ENCODE results near the gene LIMS1.
"Not testable (repeated sequence)": the region's sequence is repeated elsewhere in the genome, so short reads cannot be mapped to it uniquely, and the experiment has no call there.

LIMS1 gene

GRCh38 chr2:108552566-108552965, 18.3 kb downstream of the LIMS1 start:
- DNase-seq (ENCODE audit: low spot score), result no peak

GRCh38 chr2:108553209-108553919, 19.1 kb downstream of the LIMS1 start:
- no peak for DNase-seq (ENCODE audit: low spot score)

DNA sequence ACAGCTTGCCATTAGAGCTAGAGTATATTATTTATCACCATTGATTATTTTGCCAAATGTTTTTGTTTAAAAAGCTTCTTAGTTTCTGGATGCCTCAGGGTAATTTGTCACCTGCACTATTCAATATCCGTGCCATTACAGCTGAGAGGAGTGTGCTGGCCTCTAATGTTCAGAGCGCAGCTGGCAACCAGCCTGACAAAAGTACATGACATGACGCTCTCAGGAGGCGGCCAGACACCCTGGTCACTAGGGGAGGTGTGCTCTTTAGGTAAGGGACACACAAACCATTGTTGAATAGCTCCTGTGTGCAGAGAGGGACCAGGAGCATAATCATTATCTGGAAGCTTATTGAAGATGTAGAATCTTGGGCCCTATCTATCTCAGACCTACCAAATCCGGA, 20.3 kb downstream of the LIMS1 start:
- no peak for DNase-seq (ENCODE audit: low spot score)

DNA sequence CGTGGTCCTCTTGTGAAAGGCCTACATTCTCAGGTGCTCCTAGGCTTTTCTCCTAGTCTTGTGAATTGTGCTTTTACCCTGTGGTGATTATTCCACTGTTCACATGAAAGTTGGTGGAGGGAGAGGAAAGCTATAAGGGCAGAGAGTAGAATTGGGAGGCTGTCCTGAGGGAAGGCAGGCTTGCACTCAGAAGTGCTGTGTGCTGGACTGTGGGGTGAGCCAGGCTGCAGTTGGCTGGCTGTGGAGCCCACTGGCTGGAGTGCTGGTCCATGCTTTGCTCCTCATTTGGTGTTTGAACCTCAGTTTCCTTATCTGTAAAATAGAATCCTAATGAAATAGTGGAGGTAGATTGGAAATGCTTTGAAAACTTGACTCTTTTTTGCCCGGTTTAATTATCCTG, 21.3 kb downstream of the LIMS1 start:
- DNase-seq (ENCODE audit: low spot score), result no peak

- not testable (repeated sequence) for DNase-seq (ENCODE audit: low spot score)
Observed at GRCh38 chr2:108556581-108556980, 22.3 kb downstream of the LIMS1 start.

- DNase-seq (ENCODE audit: low spot score), result no peak
Observed at GRCh38 chr2:108560241-108560811, 26.1 kb downstream of the LIMS1 start.

- no peak for DNase-seq (ENCODE audit: low spot score)
Observed at GRCh38 chr2:108560895-108561530, 26.7 kb downstream of the LIMS1 start.

DNA sequence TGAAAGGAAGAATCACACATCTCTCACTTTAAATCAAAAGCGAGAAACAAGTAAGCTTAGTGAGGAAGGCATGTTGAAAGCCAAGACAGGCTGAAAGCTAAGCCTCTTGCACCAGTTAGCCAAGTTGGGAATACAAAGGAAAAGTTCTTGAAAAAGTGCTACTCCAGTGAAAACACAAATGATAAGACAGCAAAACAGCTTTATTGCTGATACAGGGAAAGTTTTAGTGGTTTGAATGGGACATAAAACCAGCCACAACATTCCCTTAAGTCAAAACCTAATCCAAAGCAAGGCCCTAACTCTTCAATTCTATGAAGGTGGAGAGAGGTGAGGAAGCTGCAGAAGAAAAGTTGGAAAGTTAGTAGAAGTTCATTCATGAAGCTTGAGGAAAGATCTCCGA, 28.0 kb downstream of the LIMS1 start:
- no peak for DNase-seq (ENCODE audit: low spot score)

GRCh38 chr2:108564510-108564909, 30.2 kb downstream of the LIMS1 start:
- DNase-seq (ENCODE audit: low spot score), result no peak

DNA sequence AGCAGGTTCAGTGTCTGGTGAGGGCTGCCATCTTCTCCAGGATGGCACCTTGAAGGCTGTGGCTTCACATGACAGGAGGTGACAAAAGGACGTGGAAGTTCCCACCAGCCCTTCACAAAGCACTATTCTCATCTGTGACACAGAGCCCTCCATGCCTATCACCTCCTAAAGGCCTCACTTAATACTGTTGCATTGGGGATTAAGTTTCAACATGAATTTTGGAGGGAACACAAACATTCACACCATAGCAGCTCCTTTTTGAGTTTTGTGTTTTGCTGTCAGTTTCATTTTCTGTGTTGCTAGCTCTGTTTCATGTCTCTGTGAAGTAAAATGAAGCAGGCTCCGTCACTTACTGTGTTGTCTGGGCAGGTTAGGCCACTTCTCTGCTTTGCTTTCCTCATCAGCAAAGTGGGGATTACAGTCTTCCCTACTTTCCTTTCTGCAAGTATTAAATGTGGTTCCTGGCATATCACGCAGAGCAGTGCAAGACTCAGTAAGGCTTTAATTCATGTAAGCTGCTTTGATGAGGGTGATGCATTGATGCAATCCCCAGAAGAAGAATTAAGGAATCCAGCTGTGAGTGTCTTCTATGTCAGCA, 31.6 kb downstream of the LIMS1 start:
- no peak for DNase-seq (ENCODE audit: low spot score)

GRCh38 chr2:108570416-108570815, 36.1 kb downstream of the LIMS1 start:
- no peak for DNase-seq (ENCODE audit: low spot score)

GRCh38 chr2:108571286-108571685, 37.0 kb downstream of the LIMS1 start:
- no peak for DNase-seq (ENCODE audit: low spot score)

- no peak for DNase-seq (ENCODE audit: low spot score)
Observed at GRCh38 chr2:108573061-108573460, 38.8 kb downstream of the LIMS1 start.

GRCh38 chr2:108574332-108574731, 40.1 kb downstream of the LIMS1 start:
- DNase-seq (ENCODE audit: low spot score), result no peak

DNA sequence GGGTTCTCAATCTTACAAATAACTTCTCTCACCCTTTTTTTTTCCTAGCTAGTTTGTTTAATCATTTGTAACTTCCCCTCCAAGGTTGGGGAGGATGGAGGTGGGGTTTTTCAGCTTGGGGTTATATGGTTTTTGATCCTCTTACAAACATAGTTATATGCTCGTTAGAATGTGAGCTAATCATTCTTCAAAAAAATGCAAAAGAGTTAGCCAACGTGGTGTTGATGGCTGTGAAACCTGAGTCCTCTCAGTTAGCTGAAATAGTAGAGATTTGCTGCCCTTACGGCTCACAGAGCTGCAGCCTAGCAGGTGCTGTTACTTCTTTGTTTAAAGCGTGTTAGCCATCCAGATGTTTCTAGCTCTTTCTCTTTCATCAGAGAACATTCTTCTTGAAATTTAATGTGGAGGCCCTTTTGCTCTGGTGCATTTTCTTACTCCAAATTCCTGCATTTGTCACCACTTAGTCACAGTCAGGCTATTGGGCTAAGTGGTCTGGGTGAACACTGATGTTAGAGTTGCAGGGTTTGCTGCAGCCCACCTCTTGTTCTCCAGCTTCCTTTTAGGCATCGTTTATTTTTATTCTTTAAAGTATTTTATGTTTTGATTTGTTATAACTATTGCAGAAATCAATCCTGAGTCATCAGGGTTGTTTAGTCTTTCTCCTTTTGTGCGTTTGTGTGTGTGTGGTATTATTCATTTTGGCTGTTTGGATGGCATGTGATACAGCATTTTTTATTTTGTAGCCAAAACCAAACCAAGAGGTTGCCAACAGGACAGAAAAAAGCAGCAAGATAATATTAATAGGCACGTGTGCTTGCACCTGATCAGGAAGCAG, 41.1 kb downstream of the LIMS1 start:
- no peak for DNase-seq (ENCODE audit: low spot score)

DNA sequence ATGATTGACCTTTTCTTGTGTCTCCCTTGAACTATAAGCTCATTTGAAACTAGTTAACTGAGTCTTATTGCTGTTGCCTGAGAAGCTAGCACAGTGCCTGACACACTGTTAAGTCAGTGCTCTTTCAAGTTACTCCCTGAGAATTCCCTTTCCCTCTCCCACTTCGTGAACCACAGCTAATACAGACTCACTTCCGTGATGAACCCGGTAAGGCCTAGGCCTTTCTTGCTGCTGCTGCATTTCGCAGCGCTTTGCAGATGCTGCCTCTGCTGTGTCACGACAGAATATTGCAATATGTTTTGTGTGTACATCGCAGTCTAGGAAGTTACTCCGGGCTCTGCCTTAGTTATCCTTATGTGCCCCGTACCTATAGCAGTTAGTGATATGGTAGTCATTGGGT, 42.8 kb downstream of the LIMS1 start:
- no peak for DNase-seq (ENCODE audit: low spot score)

- no peak for DNase-seq (ENCODE audit: low spot score)
Observed at GRCh38 chr2:108579623-108580022, 45.4 kb downstream of the LIMS1 start.

DNA sequence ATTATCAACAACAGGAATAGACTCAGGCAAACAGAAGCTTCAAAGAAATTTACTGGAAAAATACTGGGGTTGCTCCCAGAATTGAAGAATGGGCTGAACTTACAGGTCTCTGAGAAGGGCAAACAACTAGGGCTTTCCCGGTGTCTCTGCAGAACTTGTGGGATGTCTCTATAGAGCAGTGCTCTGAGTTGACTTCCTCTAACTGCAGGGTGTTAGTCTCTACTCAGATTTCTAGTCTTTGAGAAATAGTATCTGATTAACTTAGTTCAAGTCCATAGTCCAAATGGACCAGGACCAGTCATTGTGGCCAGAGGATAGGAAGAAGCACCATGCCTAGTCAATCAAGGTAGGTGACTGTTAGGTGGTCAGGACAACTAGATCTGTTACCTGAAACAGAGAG, 45.8 kb downstream of the LIMS1 start:
- DNase-seq (ENCODE audit: low spot score), result no peak

- no peak for DNase-seq (ENCODE audit: low spot score)
Observed at GRCh38 chr2:108583903-108584520, 49.7 kb downstream of the LIMS1 start.

GRCh38 chr2:108585436-108585835, 51.2 kb downstream of the LIMS1 start:
- no peak for DNase-seq (ENCODE audit: low spot score)

- DNase-seq (ENCODE audit: low spot score), result no peak
Observed at GRCh38 chr2:108586116-108586515, 51.8 kb downstream of the LIMS1 start.

GRCh38 chr2:108586631-108587030, 52.4 kb downstream of the LIMS1 start:
- DNase-seq (ENCODE audit: low spot score), result no peak

Data from ecto neural progenitor cell (in vitro differentiated cells).